GM13977 (cell line): ENCODE measurements around the gene MAPK9.

ENCODE experiments used
- DNase-seq: peaks from one replicate; pipeline ENCODE4 v3.0.0; 2012; ENCODE audit warnings: low spot score
- CTCF ChIP-seq: IDR thresholded peaks from 2 replicates; pipeline ENCODE4 v1.5.1; 2012; ENCODE audit warnings: mild to moderate bottlenecking, control low read depth; ENCODE audit not compliant: insufficient read depth; ENCODE audit errors: extremely low read depth, missing control alignments
- in situ Hi-C: fragments of 300-500 bp; cut with MboI; formaldehyde crosslinking; loops from one replicate; pipeline ENCODE4 v1.12.0; 2022; ENCODE audit warnings: low sequenced_read_pairs, low pct_unique_long_range_greater_than_20kb, mixed read lengths, inconsistent platforms; ENCODE audit not compliant: unreplicated experiment

MAPK9 gene

GRCh38 chr5:180194410-180195345 is 97.2 kb downstream of the MAPK9 start:
- TF ChIP-seq CTCF = no peak
- DNase-seq = no peak
- in situ Hi-C loops = no loop called here

GRCh38 chr5:180193749-180194375 is 98.0 kb downstream of the MAPK9 start:
- in situ Hi-C loops = no loop called here
- no peak for TF ChIP-seq CTCF
- DNase-seq = no peak

- no peak for TF ChIP-seq CTCF
- no peak for DNase-seq
- in situ Hi-C loops = no loop called here
Measured at GRCh38 chr5:180191716-180192115, 100.2 kb downstream of the MAPK9 start.

GRCh38 chr5:180187767-180188166 is 104.1 kb downstream of the MAPK9 start:
- TF ChIP-seq CTCF = no peak
- DNase-seq = no peak
- in situ Hi-C loops = no loop called here
